ENCODE data around the gene USP48. TPM values are rescaled to one million over a fixed set of nuclear protein-coding genes. Genes with fewer than 3 reads are reported as not detected.
"Not testable (repeated sequence)": the region's sequence is repeated elsewhere in the genome, so short reads cannot be mapped to it uniquely, and the experiment has no call there.

USP48 gene
- polyA plus RNA-seq, 2 of the 4 experiments (the other 2 are of a cell fraction) = 22.8 to 27.4 TPM

- ChIA-PET POLR2A (no interaction called here), CTCF (interaction anchor here (0.6 kb wide), 1 partner anchor 36 kb away, joined by 3 read pairs; no protein-coding TSS in a partner anchor)
- no peak overlapping the region for H3K4me2 ChIP-seq
- ATAC-seq (no peak), FAIRE-seq (no peak), DNase-seq (ENCODE audit: low read depth in 1 of 2, low spot score in 1 of 2) (no peak)
- no peak overlapping the region for H3K27ac ChIP-seq
- 97% methylated on average over 2 of the region's 2 CpGs for WGBS (ENCODE audit: missing lambda C conversion rate)
- no peak for TF ChIP-seq TFCP2L1 (CRISPR knock-in tag; IDR thresholded peaks at IDR 0.05)
- no peak for TF ChIP-seq FOXS1 (CRISPR knock-in tag; IDR thresholded peaks at IDR 0.05)
- peaks cover 15% of the 10 kb centered on the region for H3K4me1 ChIP-seq
- H3K4me3 ChIP-seq = no peak overlapping the region
- H3K9me3 ChIP-seq = no peaks in the 10 kb centered on the region
Measured at GRCh38 chr1:21770201-21770600, 12.7 kb downstream of the USP48 start.

DNA sequence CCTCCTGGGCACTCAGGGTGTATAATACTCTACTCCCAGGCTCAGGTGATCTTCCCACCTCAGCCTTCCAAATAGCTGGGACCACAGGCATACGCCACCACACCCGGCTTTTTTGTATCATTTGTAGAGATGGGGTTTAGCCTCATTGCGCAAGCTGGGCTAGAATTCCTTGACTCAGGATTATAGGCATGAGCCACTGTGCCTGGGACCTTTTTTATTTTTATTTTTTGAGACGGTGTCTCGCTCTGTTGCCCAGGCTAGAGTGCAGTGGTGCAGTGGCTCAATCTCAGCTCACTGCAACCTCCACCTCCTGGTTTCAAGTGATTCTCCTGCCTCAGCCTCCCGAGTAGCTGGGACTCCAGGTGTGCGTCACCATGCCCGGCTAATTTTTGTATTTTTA is 15.8 kb downstream of the USP48 start:
- DNase-seq (ENCODE audit: low read depth in 1 of 2, low spot score in 1 of 2); FAIRE-seq; POLR2A ChIA-PET; H3K4me3 ChIP-seq; H3K9me3 ChIP-seq; ATAC-seq; H3K27ac ChIP-seq; H3K4me2 ChIP-seq: not testable (repeated sequence)
- TF ChIP-seq CEBPB (IDR thresholded peaks at IDR 0.05) = peak; percentile 35 to 71; a peak in 3 of 4 replicates
- WGBS (ENCODE audit: missing lambda C conversion rate) = 98% methylated on average over 8 of the region's 8 CpGs
- CTCF ChIA-PET = interaction anchor here (1.5 kb wide), 1 partner anchor 15 kb away, joined by 6 read pairs; the partner anchor contains the start of gene USP48
- H3K4me1 ChIP-seq = peaks cover 40% of the 10 kb centered on the region

DNA sequence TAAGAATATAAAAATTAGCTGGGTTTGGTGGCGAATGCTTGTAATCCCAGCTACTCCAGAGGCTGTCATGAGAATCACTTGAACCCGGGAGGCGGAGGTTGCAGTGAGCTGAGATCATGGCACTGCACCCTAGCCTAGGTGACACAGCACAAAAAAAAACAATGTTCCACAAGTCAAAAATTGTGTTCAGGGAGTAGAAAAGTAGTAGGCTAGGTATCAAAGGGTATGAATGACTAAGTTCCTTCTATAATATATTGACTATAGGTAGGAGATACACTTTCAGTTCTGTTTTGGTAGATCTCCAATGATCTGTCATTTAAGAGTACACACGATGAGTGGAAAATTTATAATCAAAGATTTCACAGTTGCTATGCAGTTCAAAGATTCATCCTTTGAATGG is 16.7 kb downstream of the USP48 start:
- WGBS (ENCODE audit: missing lambda C conversion rate) = over 99% methylated on average over 4 of the region's 4 CpGs
- ChIA-PET POLR2A (no interaction called here), CTCF (no interaction called here)
- ATAC-seq = no peak
- Histone ChIP-seq H3K9me3 (no peaks in the 10 kb centered on the region), H3K27ac (peak overlapping the region in 1 of 2 experiments; percentile 74; a peak in 2 of 6 replicates), H3K4me3 (no peak overlapping the region), H3K4me1 (peaks cover 40% of the 10 kb centered on the region), H3K4me2 (no peak overlapping the region)
- no peak for FAIRE-seq
- no peak for DNase-seq (ENCODE audit: low read depth in 1 of 2, low spot score in 1 of 2)
- no peak for TF ChIP-seq BHLHE40 (IDR thresholded peaks at IDR 0.05; ENCODE audit: low read depth, low read length)
- TF ChIP-seq HDAC2 (IDR thresholded peaks at IDR 0.05) = no peak
- no peak for TF ChIP-seq PBX3 (IDR thresholded peaks at IDR 0.05)

DNA sequence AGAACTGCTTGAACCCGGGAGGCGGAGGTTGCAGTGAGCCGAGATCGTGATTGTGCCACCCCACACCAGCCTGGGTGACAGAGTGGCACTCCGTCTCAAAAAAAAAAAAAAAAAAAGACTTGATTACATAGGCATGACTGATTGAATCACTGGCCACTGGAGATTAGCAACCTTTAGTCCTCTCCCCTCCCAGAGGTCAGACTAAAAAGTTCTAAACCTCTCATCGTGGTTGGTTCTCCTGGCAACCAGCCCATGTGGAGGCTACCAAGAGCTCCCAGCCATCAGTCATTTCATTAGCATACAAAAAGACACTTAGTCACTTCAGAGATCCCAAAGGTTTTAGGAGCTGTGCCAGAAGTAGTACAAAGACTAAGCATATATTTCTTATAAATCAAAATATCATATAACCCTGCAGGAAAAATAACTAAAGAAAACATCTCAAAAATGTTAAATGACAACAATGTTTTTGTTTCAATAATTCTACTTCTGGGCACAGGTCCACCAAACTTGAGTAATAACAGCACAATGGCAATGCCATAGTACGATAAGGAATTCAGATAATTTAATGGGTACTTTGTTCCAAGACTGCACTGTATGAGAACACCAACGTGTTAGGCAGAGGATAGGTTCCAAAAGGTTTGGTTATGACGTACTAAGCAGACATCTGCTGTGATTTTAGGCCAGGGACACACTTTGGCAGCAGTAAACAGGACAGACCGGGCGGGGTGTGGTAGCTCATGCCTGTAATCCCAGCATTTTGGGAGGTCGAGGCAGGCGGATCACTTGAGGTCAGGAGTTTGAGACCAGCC is 18.1 kb downstream of the USP48 start:
- ATAC-seq = peak; percentile 83 to 89
- Histone ChIP-seq H3K4me3 (no peak overlapping the region), H3K27ac (peak overlapping the region; percentile 48 to 76; a peak in 4 of 6 replicates), H3K4me1 (peaks cover 40% of the 10 kb centered on the region), H3K4me2 (peak overlapping the region; percentile 56), H3K9me3 (no peaks in the 10 kb centered on the region)
- POLR2A ChIA-PET = no interaction called here
- no peak for TF ChIP-seq RCOR1 (IDR thresholded peaks at IDR 0.05; ENCODE audit: low read depth, low read length)
- TF ChIP-seq CEBPB (IDR thresholded peaks at IDR 0.05) = peak in 1 of 2 experiments; percentile 47; a peak in 1 of 4 replicates
- no peak for TF ChIP-seq FOSL2 (IDR thresholded peaks at IDR 0.05)
- TF ChIP-seq FOSL2 (CRISPR knock-in tag; IDR thresholded peaks at IDR 0.05) = peak; percentile 20; the same call in 1 of the 2 replicates
- TF ChIP-seq GATA3 (IDR thresholded peaks at IDR 0.05; ENCODE audit: borderline replicate concordance) = peak; percentile 67; the same call in 1 of the 2 replicates
- TF ChIP-seq EHF (CRISPR knock-in tag; IDR thresholded peaks at IDR 0.05) = no peak
- TF ChIP-seq PHF8 (IDR thresholded peaks at IDR 0.05; ENCODE audit: borderline replicate concordance, low read depth) = no peak
- WGBS (ENCODE audit: missing lambda C conversion rate) = 37% methylated on average over 12 of the region's 13 CpGs
- no peak for FAIRE-seq
- DNase-seq (ENCODE audit: low read depth in 1 of 2, low spot score in 1 of 2) = peak; percentile 35 to 77
- CTCF ChIA-PET = interaction anchor here (1.9 kb wide), 1 partner anchor 17 kb away, joined by 4 read pairs; no protein-coding TSS in a partner anchor

GRCh38 chr1:21763694-21764419 is 19.1 kb downstream of the USP48 start:
- no peak for DNase-seq (ENCODE audit: low read depth in 1 of 2, low spot score in 1 of 2)
- TF ChIP-seq HMGXB4 (CRISPR knock-in tag; IDR thresholded peaks at IDR 0.05; ENCODE audit: borderline replicate concordance) (no peak), HES2 (IDR thresholded peaks at IDR 0.05) (no peak), KDM5A (IDR thresholded peaks at IDR 0.05) (no peak), TP53 (CRISPR knock-in tag; IDR thresholded peaks at IDR 0.05) (no peak), MAZ (IDR thresholded peaks at IDR 0.05; ENCODE audit: borderline replicate concordance, low read depth, low read length) (no peak), MYC (IDR thresholded peaks at IDR 0.05; ENCODE audit: borderline replicate concordance, low read length) (no peak)
- TF ChIP-seq, protein P1, sequence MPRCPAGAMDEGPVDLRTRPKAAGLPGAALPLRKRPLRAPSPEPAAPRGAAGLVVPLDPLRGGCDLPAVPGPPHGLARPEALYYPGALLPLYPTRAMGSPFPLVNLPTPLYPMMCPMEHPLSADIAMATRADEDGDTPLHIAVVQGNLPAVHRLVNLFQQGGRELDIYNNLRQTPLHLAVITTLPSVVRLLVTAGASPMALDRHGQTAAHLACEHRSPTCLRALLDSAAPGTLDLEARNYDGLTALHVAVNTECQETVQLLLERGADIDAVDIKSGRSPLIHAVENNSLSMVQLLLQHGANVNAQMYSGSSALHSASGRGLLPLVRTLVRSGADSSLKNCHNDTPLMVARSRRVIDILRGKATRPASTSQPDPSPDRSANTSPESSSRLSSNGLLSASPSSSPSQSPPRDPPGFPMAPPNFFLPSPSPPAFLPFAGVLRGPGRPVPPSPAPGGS (IDR thresholded peaks at IDR 0.05) = no peak

More at GRCh38 chr1:21763694-21764419, 19.1 kb downstream of the USP48 start:
- 81% methylated on average over 7 of the region's 7 CpGs for WGBS (ENCODE audit: missing lambda C conversion rate)
- POLR2A ChIA-PET = no interaction called here
- ATAC-seq (no peak), FAIRE-seq (no peak)
- Histone ChIP-seq H3K4me3 (no peak overlapping the region), H3K4me1 (peaks cover 40% of the 10 kb centered on the region), H3K27ac (peak overlapping the region; percentile 31 to 76; a peak in 4 of 6 replicates), H3K9me3 (no peaks in the 10 kb centered on the region), H3K4me2 (peak overlapping the region; percentile 56)
- CTCF ChIA-PET = interaction anchor here (1.9 kb wide), 1 partner anchor 18 kb away, joined by 4 read pairs; no protein-coding TSS in a partner anchor
